IPS-20b (cell line): ENCODE measurements around the gene PRKG1.
"Not testable (repeated sequence)": the region's sequence is repeated elsewhere in the genome, so short reads cannot be mapped to it uniquely, and the experiment has no call there.

Experiments used
- H3K27ac ChIP-seq: one replicate; pipeline ENCODE4 v1.5.1; 2013; ENCODE audit warnings: low read length
- H3K27me3 ChIP-seq: 2 replicates; pipeline ENCODE4 v1.6.1; 2013; ENCODE audit warnings: mild to moderate bottlenecking, low read length, inconsistent platforms; ENCODE audit not compliant: insufficient read depth
- H3K36me3 ChIP-seq: 2 replicates; pipeline ENCODE4 v1.6.1; 2013; ENCODE audit warnings: low read depth, mild to moderate bottlenecking, inconsistent platforms, low read length, moderate library complexity; ENCODE audit not compliant: insufficient read depth
- H3K4me1 ChIP-seq: 2 replicates; pipeline ENCODE4 v1.6.1; 2013; ENCODE audit warnings: mild to moderate bottlenecking, control low read depth, inconsistent platforms, low read length, moderate library complexity; ENCODE audit not compliant: insufficient read depth
- H3K4me3 ChIP-seq: 2 replicates; pipeline ENCODE4 v1.5.1; 2013; ENCODE audit warnings: mild to moderate bottlenecking, low read length, inconsistent platforms
- H3K9ac ChIP-seq: 2 replicates; pipeline ENCODE4 v1.6.1; 2013; ENCODE audit warnings: low read depth, mild to moderate bottlenecking, inconsistent platforms, low read length, moderate library complexity
- H3K9me3 ChIP-seq: 2 replicates; pipeline ENCODE4 v1.6.1; 2013; ENCODE audit warnings: mild to moderate bottlenecking, low read depth, low read length, inconsistent platforms; ENCODE audit not compliant: insufficient read depth

PRKG1 gene

GRCh38 chr10:52245547-52245946 lies 1171.3 kb downstream of the PRKG1 start:
- no peak overlapping the region for H3K4me3 ChIP-seq
- H3K9ac ChIP-seq = no peak overlapping the region
- no peaks in the 10 kb centered on the region for H3K36me3 ChIP-seq
- H3K27ac ChIP-seq = no peak overlapping the region
- no peaks in the 10 kb centered on the region for H3K27me3 ChIP-seq
- H3K9me3 ChIP-seq = no peaks in the 10 kb centered on the region; the same call in 1 of the 2 replicates
- no peaks in the 10 kb centered on the region for H3K4me1 ChIP-seq

GRCh38 chr10:52247929-52248328 lies 1173.6 kb downstream of the PRKG1 start:
- not testable (repeated sequence) for H3K9ac ChIP-seq, H3K36me3 ChIP-seq, H3K9me3 ChIP-seq, H3K27ac ChIP-seq, H3K4me3 ChIP-seq, H3K27me3 ChIP-seq, H3K4me1 ChIP-seq

DNA sequence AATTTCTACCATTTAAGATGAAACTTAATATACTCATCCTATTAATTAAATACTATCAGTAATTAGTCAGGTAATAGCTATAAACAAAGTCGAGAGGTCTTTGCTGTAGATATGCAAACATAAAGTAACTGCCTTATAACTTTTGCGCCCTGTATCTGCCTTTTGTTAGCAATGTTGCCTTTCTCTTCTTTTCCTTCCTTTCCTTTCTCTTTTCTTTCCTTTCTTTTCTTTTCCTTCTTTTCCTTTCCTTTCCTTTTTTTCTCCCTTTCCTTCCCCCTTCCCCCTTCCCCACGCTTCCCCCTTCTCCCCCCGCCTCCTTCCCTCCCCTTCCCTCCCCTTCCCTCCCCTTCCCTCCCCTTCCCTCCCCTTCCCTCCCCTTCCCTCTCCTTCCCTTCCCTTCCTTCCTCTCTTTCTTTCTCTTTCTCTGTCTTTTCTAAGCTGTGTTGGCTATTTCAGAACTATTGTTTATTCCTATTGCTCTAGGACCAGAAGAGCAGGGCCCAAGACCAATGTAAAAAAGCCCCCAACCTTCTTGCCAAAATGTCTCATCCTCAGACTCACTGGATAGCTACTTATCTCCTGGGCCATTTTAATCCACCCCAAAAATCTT lies 1174.5 kb downstream of the PRKG1 start:
- Histone ChIP-seq H3K4me3 (no peak overlapping the region), H3K36me3 (no peaks in the 10 kb centered on the region), H3K4me1 (no peaks in the 10 kb centered on the region), H3K9ac (no peak overlapping the region), H3K27ac (no peak overlapping the region), H3K9me3 (no peaks in the 10 kb centered on the region; the same call in 1 of the 2 replicates), H3K27me3 (no peaks in the 10 kb centered on the region)

DNA sequence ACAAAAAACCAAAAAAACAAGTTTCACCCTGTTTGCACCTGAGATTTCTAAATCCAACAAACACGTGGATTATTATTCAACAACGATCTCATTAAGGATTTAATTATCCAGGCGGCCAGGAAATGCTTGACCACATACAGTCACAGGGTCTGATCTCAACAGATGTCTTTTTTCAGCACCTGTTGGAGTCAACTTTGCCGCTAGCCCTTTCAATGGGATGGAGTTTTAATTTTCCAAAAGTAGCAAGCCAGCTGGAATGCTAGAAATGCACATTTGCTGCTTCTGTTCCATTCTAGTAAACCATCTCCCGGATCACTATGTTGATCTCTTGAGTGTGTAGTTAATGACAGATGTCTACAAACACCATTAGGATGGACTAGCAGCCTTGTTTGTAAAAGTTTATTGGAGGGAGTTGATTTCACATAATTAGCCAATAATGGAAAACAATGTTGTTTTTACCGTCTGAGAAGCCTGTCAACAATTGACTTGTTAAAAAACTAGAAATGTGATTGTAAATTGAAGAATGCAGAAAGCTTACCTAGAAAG lies 1175.6 kb downstream of the PRKG1 start:
- H3K27me3 ChIP-seq = no peaks in the 10 kb centered on the region
- H3K9ac ChIP-seq = no peak overlapping the region
- no peaks in the 10 kb centered on the region for H3K4me1 ChIP-seq
- no peaks in the 10 kb centered on the region; the same call in 1 of the 2 replicates for H3K9me3 ChIP-seq
- no peak overlapping the region for H3K27ac ChIP-seq
- no peaks in the 10 kb centered on the region for H3K36me3 ChIP-seq
- no peak overlapping the region for H3K4me3 ChIP-seq

DNA sequence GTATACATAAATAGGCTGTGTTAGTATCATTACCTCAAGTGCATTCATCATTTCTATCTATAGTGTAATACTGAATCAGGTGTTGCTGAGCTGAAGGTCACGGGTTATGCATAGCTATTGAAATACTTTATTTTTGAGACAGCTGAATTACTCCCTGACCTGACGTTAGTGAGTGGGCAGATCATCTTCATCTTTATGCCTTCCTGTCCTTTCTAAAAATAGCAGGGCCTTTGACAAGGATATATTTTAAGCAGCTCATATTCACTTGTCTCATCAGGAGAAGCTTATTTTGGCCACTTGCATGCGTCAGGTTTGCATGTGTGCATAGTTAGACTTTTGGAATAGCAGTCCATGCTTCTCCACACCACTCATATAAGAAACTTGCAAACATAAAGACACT lies 1176.2 kb downstream of the PRKG1 start:
- Histone ChIP-seq H3K4me1 (no peaks in the 10 kb centered on the region), H3K9me3 (no peaks in the 10 kb centered on the region; the same call in 1 of the 2 replicates), H3K36me3 (no peaks in the 10 kb centered on the region), H3K27ac (no peak overlapping the region), H3K27me3 (no peaks in the 10 kb centered on the region), H3K4me3 (no peak overlapping the region), H3K9ac (no peak overlapping the region)

DNA sequence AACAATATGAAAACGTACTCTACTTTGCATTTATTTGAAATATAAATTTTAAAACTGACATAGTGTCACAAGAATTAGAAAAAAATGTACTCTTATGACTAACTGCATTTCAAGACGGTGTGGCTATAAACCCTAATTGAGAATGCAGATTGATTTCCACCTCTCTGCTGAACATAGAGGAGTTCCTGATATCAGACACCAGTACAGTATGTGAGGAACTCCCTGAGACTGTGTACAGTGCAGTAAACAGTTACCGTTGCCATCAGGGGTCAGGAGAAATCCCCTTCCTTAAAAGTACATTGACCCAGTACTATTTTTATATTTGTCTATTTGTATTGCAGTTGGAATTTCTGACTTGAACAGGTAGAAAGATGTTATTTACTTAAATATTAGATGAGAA lies 1178.0 kb downstream of the PRKG1 start:
- no peaks in the 10 kb centered on the region for H3K4me1 ChIP-seq
- no peak overlapping the region for H3K9ac ChIP-seq
- no peaks in the 10 kb centered on the region for H3K27me3 ChIP-seq
- H3K4me3 ChIP-seq = no peak overlapping the region
- H3K27ac ChIP-seq = no peak overlapping the region
- no peaks in the 10 kb centered on the region; the same call in 1 of the 2 replicates for H3K9me3 ChIP-seq
- no peaks in the 10 kb centered on the region for H3K36me3 ChIP-seq

GRCh38 chr10:52256832-52257691 lies 1182.8 kb downstream of the PRKG1 start:
- Histone ChIP-seq H3K4me1 (no peaks in the 10 kb centered on the region), H3K27ac (no peak overlapping the region), H3K36me3 (no peaks in the 10 kb centered on the region), H3K27me3 (no peaks in the 10 kb centered on the region), H3K9ac (no peak overlapping the region), H3K9me3 (no peaks in the 10 kb centered on the region), H3K4me3 (no peak overlapping the region)

DNA sequence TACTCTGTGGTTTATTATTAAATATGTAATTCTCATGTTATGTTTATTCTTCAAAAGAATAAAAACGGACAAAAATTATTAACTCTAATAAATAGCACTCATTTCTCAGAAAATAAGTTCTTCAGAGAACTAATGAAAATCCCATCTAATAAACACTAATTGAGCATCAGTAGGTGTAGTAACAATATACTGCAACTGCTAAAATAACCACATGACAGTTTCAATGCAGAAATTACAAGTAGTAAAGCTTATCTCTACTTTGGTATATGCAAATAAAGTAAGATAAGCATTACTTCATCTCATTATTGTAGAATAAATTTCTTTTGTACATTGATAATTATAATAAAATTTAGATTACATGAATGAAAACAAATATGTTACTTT lies 1183.4 kb downstream of the PRKG1 start:
- no peaks in the 10 kb centered on the region for H3K36me3 ChIP-seq
- H3K27ac ChIP-seq = no peak overlapping the region
- H3K4me1 ChIP-seq = no peaks in the 10 kb centered on the region
- H3K9me3 ChIP-seq = no peaks in the 10 kb centered on the region
- no peaks in the 10 kb centered on the region for H3K27me3 ChIP-seq
- H3K9ac ChIP-seq = no peak overlapping the region
- H3K4me3 ChIP-seq = no peak overlapping the region

GRCh38 chr10:52258799-52259425 lies 1184.6 kb downstream of the PRKG1 start:
- Histone ChIP-seq H3K4me3 (no peak overlapping the region), H3K9ac (no peak overlapping the region), H3K27me3 (no peaks in the 10 kb centered on the region), H3K9me3 (no peaks in the 10 kb centered on the region), H3K36me3 (no peaks in the 10 kb centered on the region), H3K27ac (no peak overlapping the region), H3K4me1 (no peaks in the 10 kb centered on the region)

DNA sequence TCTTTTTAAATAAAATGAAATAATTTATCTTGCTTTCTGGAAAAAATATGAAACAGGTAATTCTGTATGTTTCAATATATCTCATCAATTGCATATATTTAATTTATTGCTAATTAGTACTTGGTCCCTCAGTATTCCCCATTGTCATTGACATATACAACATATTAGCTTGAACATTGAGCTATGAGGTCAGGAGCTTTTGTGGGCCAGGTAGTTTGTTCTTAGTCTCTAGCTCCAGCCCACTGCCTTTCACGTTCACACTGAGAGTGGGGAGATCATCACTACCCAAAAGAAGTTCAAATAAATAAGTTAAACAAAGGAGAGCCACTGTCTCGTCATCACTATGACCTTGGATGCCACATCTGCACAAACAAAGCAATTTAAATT lies 1185.1 kb downstream of the PRKG1 start:
- no peak overlapping the region for H3K9ac ChIP-seq
- no peak overlapping the region for H3K27ac ChIP-seq
- H3K4me3 ChIP-seq = no peak overlapping the region
- no peaks in the 10 kb centered on the region for H3K27me3 ChIP-seq
- H3K4me1 ChIP-seq = no peaks in the 10 kb centered on the region
- H3K9me3 ChIP-seq = no peaks in the 10 kb centered on the region
- H3K36me3 ChIP-seq = no peaks in the 10 kb centered on the region

DNA sequence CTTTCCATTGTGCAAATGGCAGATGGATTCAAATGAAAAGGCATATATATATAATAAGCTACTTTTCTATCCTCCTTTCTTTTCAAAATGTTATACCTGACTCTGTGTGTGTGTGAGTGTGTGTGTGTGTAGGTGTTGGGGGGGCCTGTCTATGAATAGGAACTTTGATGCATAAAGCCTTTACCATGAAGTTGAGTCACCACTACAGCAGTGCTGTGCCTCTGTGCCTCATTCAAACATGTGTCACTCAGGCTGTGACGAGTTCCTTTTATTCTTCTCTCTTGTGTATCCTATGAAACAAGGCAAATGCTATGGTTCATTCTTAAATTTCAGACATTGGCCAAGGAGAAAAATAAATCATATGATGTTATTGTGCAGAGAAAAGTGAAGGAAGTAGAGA lies 1187.1 kb downstream of the PRKG1 start:
- Histone ChIP-seq H3K9me3 (no peaks in the 10 kb centered on the region), H3K9ac (no peak overlapping the region), H3K27me3 (no peaks in the 10 kb centered on the region), H3K36me3 (no peaks in the 10 kb centered on the region), H3K27ac (no peak overlapping the region), H3K4me3 (no peak overlapping the region), H3K4me1 (peaks cover 11% of the 10 kb centered on the region)
